ENCODE data around the gene PAX1.
A peak's percentile ranks its signal among the peaks of the same experiment; 100 is the strongest.

The PAX1 gene

DNA sequence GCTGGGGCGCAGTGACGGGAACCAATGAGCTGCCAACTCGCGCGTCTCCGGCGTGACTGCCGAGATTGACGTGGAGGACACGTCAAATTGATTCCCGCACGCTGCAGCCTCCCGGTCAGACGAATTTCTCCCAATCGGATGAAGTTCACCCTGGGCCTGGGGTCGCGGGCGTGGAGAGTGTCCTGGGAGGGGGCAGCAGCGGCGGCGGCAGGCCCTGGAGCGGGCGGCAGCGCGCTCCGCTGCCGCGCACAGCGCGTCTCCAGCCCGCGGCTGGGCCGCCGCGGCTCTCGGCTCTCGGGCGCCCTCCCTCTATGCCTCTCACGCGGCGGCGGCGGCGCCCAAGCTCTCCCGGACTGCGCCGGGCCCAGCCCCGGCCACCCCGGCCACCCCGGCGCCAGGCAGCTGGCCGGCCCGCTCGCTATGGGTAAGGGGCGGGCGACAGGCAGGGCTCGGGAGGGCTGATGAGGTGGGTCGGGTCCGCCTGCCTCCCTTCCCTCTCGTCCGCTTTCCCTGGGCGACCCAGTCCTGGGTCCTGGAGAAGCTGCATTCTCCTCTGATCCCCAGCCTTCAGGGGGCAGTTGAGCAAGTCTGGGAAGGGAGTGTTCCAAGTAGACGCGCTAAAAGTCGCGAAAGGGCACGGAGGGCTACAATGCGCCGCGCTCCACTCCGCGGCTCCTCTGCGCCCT lies at the start of gene PAX1:
Gene PAX1, plus strand, starts transcription at position 90 of the 686 bp plus-strand sequence. Its CDS starts 49 bp downstream, at position 139.
- DNase-seq (ENCODE audit: low read depth in 2 of 2): no peak

DNA sequence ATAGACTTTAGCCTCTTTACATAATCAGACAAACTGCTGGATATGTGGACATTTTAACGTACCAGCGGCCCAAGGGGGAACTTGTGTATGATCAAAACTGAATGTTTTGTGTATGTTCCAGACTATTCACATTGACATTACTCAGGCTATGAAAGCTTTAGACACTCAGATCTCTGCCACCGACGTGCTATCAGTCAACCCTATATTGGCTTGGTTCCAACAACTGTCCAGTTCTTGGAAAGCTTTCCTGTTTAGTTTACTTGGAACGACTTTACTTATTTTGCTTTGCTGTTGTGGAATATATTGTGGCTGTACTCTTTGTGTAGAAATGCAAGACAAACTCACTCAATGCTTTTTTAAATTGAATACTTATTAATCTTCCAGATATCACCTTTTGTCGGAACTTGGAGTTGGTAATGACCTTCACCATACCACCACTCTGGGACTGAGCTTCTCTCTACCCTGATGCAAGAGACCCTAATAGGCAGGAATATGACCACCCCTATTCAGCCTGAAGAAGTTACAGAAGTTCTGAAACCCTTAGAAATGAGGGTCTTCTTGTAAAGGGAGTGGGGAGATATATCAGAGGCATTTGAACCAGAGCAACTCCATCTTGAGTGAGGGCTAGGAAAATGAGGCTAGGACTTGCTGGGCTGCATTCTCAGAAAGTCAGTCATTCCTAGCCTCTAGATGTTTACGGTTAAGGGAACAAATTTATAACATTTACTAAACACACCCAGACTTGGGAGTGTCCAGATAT lies 49.0 kb upstream of the PAX1 start:
- no peak for DNase-seq (ENCODE audit: low read depth in 2 of 2)

DNA sequence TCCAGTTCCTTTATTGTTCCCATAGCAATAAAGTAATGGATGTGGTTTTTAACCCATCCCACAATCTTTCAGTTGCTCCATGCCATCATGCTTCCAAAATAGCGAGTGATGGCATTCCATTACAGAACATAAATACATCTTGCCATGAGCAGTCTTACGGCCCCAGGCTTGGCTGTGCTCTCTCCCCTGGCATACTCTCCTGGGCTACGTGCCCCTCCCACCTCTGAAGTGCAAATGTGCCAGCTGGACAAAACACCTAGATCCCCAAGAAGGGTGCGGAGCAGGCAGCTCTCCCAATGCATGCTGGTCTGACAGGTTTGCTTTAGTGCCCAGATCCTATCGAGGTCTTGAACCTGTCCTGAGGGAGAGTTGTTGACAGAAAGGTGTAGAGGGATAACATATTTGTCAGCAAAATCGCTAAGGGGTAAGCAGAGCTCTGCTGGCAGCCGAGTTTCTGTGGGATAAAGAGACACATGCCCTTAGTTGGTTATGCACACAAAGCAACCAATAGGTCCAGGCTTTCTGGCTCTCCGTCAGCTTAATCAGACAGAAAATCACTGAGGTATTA lies 43.9 kb upstream of the PAX1 start:
- no peak for DNase-seq (ENCODE audit: low read depth in 2 of 2)

DNA sequence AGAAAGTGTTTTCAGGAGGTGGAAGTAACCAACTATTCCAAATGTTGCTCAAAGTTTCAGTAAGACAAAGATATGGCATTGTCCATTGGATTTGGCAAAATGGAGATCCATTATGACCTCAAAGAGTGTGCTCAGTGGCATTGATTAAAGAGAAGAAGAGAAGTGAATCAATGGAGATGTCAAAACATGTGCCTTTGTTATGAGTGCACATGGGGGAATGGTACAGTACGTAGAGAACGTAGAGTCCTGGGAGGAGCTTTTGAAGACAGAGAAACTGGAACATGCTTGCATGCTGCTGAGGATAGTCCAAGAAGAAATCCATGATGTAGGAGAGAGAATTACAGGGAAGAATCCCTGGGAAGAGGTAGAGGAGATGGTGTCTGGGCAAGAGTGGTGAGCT lies 42.0 kb upstream of the PAX1 start:
- DNase-seq (ENCODE audit: low read depth in 2 of 2): no peak

DNA sequence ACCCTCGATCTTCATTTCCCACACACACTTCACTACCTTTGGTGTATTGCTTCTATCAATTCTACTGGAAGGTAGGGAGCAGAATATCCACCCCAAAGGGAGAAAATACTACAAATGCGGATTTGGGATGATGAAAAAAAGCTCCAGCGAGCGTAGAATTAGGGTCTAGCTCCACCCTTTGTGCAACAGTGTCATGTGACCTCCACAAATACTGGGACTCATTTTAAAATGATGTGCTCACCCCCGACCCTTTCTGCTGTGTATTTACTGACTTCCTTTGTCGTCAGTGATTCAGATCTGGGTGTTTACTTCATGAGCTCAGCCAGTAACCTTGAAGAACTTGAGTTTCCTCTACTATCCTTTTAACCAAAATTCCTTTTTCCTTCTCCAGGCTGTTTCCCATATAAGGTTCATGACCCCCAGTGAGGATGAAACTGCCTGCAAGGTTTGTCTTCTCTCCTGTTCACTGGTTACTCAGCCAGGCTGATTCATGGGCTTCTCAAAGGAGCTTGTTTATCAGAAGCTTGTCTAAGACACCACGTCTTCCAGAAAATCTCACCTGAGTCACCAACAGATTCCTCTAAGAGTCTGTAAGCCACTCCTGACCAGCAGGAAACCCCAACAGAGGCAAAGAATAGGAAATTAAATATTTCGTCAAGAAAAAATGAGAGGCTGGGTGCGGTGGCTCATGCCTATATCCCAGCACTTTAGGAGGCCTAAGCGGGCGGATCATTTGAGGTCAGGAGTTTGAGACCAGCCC lies 39.6 kb upstream of the PAX1 start:
- no peak for DNase-seq (ENCODE audit: low read depth in 2 of 2)

DNA sequence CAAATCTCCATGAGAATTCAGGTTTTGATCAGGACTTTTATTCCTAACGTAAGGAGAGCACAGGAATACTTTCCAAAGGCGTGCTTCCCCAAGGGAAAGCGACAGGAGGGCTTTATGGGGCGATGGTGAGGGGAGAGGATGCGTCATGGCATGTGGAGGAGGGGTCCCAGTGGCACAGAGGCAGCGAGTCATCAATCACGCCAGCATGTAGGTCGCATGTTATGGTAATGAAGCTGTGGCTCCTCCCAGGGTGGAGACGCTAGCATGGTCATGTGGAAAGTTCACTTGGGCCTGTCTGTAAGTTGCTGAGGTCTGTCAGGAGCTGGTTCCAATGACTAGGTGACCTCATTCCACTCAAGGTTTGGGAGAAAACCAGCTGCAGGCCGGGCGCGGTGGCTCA lies 35.3 kb upstream of the PAX1 start:
- no peak for DNase-seq (ENCODE audit: low read depth in 2 of 2)

DNA sequence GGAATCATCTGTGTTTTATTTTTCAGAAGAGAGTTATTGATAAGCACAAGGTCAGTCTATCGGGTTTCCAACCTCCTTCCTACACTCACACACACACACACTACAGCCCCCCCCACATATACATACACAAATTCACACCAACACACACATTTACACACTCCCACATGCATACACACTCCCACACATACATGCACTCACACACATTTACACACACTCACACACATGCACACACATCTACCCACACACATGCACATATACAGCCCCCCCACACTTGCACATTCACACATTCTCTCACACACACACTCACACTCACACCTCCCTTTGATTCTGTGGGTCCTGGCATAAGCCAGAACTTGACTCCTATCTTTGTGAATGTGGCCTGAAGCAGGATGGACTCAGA lies 34.5 kb upstream of the PAX1 start:
- no peak for DNase-seq (ENCODE audit: low read depth in 2 of 2)

DNA sequence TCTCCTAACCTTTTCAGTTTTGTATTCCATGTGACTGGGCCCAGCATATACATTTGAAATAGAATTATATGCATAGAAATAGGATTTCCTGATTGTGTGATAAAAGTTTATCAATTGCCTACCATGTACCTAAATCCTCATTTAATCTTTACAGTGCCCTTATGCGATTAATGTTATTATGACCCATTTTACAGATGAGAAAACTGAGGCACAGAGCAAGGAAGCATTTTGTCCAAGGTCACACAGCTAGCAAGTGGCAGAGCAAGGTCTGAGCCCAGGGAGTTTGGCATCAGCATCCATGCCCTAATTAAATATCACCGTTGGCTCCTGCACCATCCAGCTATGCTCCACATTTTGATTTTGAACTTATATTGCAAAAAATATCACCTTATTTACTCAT lies 28.2 kb upstream of the PAX1 start:
- no peak for DNase-seq (ENCODE audit: low read depth in 2 of 2)

DNA sequence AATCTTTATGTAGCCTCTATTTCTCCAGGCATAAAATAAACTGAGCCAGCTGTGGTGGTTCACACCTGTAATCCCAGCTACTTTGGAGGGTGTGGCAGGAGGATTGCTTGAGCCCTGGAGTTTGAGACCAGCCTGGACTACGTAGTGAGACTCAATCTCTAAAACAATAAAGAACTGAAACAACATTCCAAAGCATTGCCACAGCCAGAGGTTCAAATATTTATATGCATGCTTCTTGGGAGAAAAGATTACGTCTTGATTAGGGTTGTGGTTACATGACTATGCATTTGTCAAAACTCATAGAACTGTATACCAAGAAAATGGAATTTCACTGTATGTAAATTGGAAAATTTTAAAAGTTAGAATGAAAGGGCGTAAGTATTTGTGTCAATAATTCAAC lies 27.7 kb upstream of the PAX1 start:
- DNase-seq (ENCODE audit: low read depth in 2 of 2): no peak

DNA sequence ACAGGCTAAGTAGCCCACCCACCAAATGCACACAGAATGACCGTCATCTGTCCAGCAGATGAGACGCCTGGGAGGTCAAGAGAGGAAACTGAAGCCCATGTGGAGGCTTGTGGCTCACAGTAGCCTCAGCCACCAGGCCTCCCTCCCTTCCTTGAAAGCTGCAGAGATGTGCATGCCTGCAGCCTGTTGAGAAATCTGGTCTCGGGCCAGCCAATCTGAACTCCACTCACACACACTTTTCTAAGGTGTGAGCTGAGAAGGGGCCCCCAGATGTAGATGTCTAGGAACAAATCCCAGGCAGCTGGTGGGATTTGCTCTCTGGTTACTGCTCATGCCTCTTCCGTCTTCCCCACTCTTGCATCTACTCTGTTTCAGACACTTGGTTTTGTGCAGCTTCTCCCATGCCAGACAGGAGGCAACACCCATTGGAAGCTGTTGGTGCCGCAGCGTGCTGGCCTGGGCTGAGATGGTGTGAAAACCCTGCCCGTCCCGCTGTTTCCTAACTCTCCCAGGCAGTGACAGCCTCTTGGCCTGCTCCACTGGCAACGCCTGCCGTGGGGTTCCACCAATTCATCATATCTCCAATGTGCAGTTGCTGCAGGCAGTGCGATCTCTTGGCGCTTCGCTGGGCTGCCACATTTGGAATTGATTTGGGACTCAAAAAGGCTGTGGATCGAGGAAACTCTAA lies 24.1 kb upstream of the PAX1 start:
- no peak for DNase-seq (ENCODE audit: low read depth in 2 of 2)

DNA sequence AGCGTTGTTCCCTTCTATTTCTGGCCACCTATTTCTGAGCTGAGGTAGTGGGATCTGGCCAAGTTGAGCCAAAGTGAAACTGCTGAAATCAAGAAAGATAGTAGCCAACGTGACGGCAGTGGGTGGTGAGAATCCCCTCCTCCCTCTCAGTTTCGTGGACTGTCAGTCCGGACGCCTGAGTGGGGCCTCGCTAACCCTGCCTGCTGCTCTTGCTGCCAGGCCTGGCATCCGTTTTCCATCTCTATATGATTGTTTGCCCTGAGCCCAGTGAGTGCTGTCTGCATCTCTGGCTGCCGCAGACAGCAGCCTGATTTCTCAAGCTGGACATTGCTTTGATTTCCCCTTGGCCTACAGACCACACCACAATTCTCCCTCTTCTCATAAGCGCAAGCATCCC lies 23.5 kb upstream of the PAX1 start:
- no peak for DNase-seq (ENCODE audit: low read depth in 2 of 2)

DNA sequence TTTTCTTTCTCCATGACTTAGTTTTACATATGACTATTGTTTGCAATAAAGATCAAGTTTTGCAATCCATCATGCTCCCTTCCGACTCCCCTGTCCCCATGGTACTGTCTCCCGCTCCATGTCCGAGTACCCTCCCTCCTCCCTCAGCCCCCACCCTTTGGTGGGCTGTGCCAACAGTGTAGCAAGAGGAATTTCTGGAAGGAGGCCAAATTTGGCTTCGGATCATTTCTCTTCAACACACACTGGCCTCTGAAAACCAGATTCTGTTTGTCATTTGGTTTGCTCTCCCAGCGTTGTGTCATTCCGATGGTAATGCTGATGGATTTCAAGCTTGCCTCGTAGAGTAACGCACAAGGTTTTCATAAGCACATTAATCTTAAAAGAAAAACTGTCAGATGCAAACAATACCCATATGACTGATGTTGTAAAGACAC lies 22.9 kb upstream of the PAX1 start:
- no peak for DNase-seq (ENCODE audit: low read depth in 2 of 2)

DNA sequence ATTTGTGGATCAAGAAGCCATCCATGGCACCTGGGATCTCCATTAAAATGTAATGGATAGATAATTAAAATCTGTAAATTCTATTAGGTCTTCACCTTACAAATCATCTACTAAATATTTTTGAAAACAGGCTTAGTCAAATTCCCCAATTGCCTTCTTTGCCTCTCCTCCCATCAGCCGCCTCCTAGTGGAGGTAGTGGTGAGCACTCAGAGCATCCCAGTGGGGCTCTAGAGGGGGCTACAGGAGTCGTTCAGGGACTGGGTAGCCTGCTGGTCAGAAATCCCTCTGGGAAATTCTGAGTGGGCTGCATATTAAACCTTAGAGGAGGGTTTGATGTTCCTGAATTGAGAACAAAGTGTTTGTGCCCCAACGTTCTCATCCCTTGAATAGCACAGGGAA lies 20.8 kb upstream of the PAX1 start:
- DNase-seq (ENCODE audit: low read depth in 2 of 2): no peak

DNA sequence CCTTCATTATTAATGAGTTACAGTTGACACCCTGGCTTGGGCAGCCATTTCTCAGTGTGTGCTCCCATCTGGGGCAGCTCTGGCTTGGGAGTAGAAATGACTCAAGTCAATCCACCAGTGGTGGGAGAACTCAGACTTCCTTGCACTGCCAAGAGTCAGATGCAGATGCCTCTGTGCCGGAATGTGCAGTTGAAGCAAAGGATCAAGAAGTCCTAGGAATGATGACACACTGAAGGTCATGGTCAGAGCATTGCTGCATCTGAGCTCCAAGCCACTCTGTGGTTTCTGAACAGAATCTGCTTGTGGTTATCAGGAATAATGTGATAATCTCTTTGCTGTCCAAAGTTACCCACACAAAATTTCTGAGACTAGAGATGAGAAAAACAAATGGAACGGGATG lies 19.5 kb upstream of the PAX1 start:
- DNase-seq (ENCODE audit: low read depth in 2 of 2): no peak

DNA sequence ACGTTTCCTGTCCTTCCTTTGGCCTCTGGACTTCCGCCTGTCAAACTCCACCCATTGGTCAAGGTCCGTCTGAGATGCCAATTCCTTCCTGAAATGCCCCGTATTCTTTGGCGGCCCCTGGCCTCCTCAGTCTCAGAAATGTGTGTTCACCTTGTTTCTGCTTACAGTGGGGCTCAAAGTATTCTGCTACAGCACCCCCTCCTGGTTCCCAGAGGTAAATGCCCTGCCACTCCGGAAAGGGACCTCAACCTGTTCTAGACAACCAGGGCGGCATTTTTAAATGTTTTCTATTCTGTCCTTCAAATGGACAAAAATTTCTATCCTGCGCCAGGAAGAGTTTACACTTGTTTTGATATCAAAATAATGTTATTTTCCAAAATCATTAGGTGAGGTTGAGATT lies 12.1 kb upstream of the PAX1 start:
- no peak for DNase-seq (ENCODE audit: low read depth in 2 of 2)

DNA sequence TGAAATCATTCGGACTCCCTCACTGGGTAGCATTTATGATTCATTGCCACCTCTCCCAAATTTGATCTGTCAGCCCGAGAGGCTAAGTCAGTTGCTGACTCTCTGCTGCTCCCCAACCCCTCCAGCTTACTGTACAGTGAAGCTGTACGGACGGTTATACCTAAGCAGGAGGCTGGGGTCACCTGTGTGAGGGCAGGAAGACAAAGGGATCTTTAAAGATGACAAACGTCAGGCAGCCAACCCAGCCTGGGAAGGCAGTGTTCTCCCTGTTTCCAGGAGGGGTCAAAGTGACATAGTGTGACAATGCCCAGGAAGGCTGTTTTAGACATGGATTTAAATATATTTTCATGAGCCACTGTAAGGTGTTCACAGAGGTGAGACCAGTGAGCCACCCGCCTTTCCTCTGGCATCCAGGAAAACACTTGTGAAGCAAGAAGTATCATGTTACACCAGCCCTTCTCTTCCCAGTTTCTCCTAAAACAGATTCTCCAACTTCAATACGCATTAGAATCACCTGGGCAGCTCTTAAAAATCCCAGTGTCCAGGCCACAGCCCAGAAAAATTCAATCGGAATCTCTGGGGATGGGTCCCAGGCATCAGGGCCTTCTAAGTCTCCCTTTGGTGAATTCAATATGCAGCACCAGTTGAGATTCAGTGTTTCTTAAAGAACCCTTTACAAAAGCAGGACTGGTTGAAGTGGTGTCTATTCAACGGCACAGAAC lies 6.8 kb upstream of the PAX1 start:
- no peak for DNase-seq (ENCODE audit: low read depth in 2 of 2)

DNA sequence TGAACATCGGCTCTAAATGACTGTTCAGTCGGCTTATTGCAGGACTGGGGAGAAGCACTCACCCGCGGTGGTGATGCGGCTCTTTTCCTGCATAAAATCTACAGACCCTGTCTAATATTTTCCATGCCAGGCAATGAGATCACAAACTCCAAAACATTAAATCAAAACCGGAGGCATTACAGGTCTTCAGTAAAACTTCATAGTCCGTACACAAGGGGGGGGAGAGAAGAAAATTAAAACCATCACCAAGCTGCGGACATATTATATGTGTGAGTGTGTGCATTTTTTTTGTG lies 6.3 kb upstream of the PAX1 start:
- DNase-seq (ENCODE audit: low read depth in 2 of 2): no peak

DNA sequence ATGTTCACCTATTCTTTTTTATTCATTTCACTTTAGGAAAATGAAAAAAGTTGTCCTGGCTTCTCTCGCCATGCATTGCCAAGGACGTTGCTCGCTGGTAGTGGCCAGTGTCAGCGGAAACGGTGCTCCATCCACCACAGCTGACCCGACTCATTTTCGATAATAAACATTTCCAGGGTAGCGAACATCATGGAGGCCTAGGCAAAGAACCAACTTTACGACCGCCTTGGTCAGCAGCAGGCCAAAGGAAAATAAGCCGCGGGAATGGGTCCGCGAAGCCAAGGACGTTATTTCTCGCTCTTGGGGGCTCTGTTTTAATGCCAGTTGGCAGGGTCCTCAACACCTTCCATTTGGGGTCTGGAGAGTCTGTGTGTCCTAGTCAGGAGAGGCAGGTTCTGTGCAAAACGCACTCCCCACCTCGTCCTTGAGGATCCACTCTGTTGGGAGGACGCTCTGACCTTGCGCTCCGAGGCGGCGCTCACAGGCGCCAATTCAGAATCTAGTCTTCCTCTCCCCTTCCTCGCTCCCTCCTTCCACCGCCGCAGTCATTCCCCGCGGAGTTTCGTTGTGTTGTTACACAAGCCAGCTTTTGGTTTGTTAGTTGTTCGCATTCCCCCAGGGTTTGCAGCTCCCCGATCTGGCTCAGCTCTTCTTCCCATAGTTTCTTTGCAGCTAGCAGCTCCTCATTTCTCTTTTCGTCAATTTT lies 4.1 kb upstream of the PAX1 start:
- DNase-seq (ENCODE audit: low read depth in 2 of 2): no peak

DNA sequence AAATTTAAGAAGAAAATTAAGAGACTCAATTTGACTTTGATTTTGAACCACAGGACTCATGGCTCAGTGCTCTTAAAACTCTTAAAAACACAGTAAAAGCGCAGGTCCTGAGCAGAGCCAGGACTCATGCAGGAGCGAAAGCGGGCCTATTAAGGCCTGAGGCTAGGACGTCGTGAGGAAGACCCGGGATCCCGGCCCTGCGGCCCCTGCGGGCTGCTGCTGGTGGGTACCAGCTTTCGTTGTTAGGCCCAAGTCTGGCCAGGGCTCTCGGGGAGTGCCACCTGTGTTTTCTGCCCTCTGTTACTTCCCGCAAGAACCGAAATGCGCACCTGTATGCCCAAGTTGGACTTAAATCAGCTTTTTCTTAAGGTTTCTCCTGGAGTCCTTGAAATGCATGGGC lies 3.4 kb upstream of the PAX1 start:
- DNase-seq (ENCODE audit: low read depth in 2 of 2): no peak

DNA sequence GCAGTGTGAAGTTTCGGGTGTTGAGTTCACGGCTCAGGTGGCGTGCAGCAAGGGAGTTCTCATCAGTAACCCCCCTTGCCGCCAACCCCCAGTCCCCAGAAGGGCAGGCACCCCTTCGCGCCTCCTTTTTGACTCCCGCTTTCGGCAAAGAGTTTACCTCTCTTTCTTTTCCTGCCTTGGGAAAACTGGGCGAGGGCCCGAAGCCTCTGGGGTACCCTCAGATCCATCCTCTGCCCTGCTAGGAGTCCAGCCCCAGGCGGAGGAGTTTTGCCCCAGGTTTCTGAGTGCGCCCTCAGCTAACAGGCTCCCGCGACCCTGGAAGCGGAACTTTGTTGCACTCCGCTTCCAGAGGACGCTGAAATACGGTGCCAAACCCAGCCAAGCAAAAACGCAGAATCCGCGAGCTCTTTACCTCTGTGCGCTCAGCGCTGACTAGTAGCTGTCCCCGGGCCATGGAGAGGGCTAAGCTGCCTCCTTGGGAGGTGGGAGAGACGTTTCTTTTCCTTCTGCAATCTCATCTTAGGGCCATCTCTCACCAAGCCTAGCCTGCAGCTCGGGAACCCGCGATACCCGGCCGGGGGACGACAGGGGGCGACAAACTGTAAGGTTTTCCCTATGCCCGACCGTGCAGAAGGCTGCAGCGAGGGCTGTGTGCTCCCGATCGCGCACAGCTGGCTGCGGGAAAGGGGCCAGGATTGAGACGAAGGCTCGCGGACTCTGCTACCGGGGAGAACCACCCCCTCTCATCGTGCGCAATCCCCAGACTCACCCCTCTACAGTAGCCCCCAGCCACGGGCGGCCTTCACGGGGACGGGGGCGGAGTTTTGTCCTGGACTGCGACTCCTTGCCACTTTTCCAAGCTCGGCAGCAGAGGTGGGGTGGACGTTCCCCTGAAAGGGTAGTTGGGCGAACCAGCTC lies 2.7 kb upstream of the PAX1 start:
- DNase-seq (ENCODE audit: low read depth in 2 of 2): peak; percentile 37 to 48

All from stimulated activated CD8-positive, alpha-beta memory T cell treated with anti-CD3 and anti-CD28 coated beads, Interleukin-2, amount 100 ng/mL, for 48 hours (primary cell).